RCC 7860 (cell line): Measurements from ENCODE around the gene TP53AIP1.

ENCODE experiments used
- DNase-seq: peaks from one replicate; pipeline ENCODE4 v3.0.0-alpha.2; 2015; ENCODE audit warnings: low spot score
- FAIRE-seq: peaks from 2 replicates; lab custom pipeline; 2012; peaks lifted over from hg19 to GRCh38; lab: Jason Lieb, UNC

The TP53AIP1 gene

GRCh38 chr11:128908391-128909246 is 34.1 kb downstream of the TP53AIP1 start:
- DNase-seq = no peak
- FAIRE-seq = no peak

- DNase-seq = no peak
- no peak for FAIRE-seq
These were observed 35.1 kb downstream of the TP53AIP1 start for GRCh38 chr11:128907585-128907984.

GRCh38 chr11:128906185-128907050 is 36.3 kb downstream of the TP53AIP1 start:
- FAIRE-seq (no peak), DNase-seq (no peak)

- DNase-seq = no peak
- no peak for FAIRE-seq
These were observed 37.1 kb downstream of the TP53AIP1 start for GRCh38 chr11:128905345-128906184.

GRCh38 chr11:128904656-128905344 is 37.9 kb downstream of the TP53AIP1 start:
- DNase-seq (no peak), FAIRE-seq (no peak)

- DNase-seq = no peak
- FAIRE-seq = no peak
These were observed 38.4 kb downstream of the TP53AIP1 start for GRCh38 chr11:128904303-128904655.

GRCh38 chr11:128903248-128904061 is 39.2 kb downstream of the TP53AIP1 start:
- peak; percentile 12 for DNase-seq
- no peak for FAIRE-seq

GRCh38 chr11:128902515-128903066 is 40.1 kb downstream of the TP53AIP1 start:
- DNase-seq (no peak), FAIRE-seq (no peak)

GRCh38 chr11:128901653-128902514 is 40.8 kb downstream of the TP53AIP1 start:
- no peak for DNase-seq
- no peak for FAIRE-seq

- FAIRE-seq (no peak), DNase-seq (no peak)
These were observed 42.2 kb downstream of the TP53AIP1 start for GRCh38 chr11:128900468-128900867.

GRCh38 chr11:128898580-128899344 is 43.9 kb downstream of the TP53AIP1 start:
- DNase-seq (no peak), FAIRE-seq (no peak)

- FAIRE-seq (no peak), DNase-seq (no peak)
These were observed 44.8 kb downstream of the TP53AIP1 start for GRCh38 chr11:128897826-128898225.

- DNase-seq (no peak), FAIRE-seq (no peak)
These were observed 46.3 kb downstream of the TP53AIP1 start for GRCh38 chr11:128896356-128896755.

- DNase-seq = no peak
- FAIRE-seq = no peak
These were observed 47.1 kb downstream of the TP53AIP1 start for GRCh38 chr11:128895526-128895925.

GRCh38 chr11:128894685-128895084 is 48.0 kb downstream of the TP53AIP1 start:
- DNase-seq (no peak), FAIRE-seq (no peak)

- no peak for DNase-seq
- no peak for FAIRE-seq
These were observed 48.4 kb downstream of the TP53AIP1 start for GRCh38 chr11:128894286-128894681.

GRCh38 chr11:128893578-128894285 is 48.9 kb downstream of the TP53AIP1 start:
- FAIRE-seq = no peak

More at GRCh38 chr11:128893578-128894285, 48.9 kb downstream of the TP53AIP1 start:
- no peak for DNase-seq
